Muscle layer of colon (tissue), 2 donors: ENCODE measurements around the gene XKR8.
"Not testable (repeated sequence)": the region's sequence is repeated elsewhere in the genome, so short reads cannot be mapped to it uniquely, and the experiment has no call there.

Experiments used
- H3K27ac ChIP-seq: one replicate; pipeline ENCODE4 v1.7.0; 2013; ENCODE audit warnings: low read depth, mild to moderate bottlenecking, low read length, moderate library complexity
- H3K27me3 ChIP-seq, 2 donors: one replicate each; pipeline ENCODE4 v1.7.0; 2013; ENCODE audit warnings: low read length in 2 of 2, mild to moderate bottlenecking in 2 of 2; ENCODE audit not compliant: insufficient read depth in 2 of 2, control insufficient read depth in 1 of 2
- H3K36me3 ChIP-seq: one replicate; pipeline ENCODE4 v1.7.0; 2013; ENCODE audit warnings: mild to moderate bottlenecking, low read length; ENCODE audit not compliant: insufficient read depth
- H3K4me1 ChIP-seq: one replicate; pipeline ENCODE4 v1.7.0; 2013; ENCODE audit warnings: mild to moderate bottlenecking, low read length; ENCODE audit not compliant: insufficient read depth
- H3K4me3 ChIP-seq, 2 donors: one replicate each; pipeline ENCODE4 v1.7.0; 2013; ENCODE audit warnings: low read length in 2 of 2, low read depth in 1 of 2, mild to moderate bottlenecking in 1 of 2, moderate library complexity in 1 of 2
- H3K9ac ChIP-seq: one replicate; pipeline ENCODE4 v1.7.0; 2013; ENCODE audit warnings: low read length
- H3K9me3 ChIP-seq: one replicate; pipeline ENCODE4 v1.7.0; 2013; ENCODE audit warnings: mild to moderate bottlenecking, low read length
- donor health status: abdominal sarcoma.
- donor health status: Adenocarcinoma of cecum.

Gene XKR8

DNA sequence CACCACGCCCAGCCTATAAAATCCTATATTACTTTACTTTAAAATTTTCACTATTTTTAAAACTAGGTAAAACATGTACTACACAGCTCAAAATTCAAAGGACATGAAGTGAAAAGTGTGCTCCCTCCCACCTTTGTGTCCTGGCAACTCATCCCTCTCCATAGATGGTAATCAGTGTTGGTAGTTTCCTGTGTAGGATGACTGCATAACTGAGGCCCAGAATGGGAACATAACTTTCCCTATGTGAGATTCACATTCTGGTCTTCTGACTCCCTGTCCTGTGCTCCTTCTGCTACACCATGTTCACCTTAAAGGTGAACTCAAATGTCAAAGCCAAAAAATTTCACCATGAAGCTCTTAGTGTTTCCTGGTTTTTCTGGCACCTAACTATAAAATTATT, 39.3 kb downstream of the XKR8 start:
- no peaks in the 10 kb centered on the region for H3K27me3 ChIP-seq
- no peak overlapping the region for H3K9ac ChIP-seq
- no peak overlapping the region for H3K4me3 ChIP-seq
- no peaks in the 10 kb centered on the region for H3K4me1 ChIP-seq
- peaks cover 33% of the 10 kb centered on the region for H3K36me3 ChIP-seq
- no peaks in the 10 kb centered on the region for H3K9me3 ChIP-seq
- no peak overlapping the region for H3K27ac ChIP-seq

DNA sequence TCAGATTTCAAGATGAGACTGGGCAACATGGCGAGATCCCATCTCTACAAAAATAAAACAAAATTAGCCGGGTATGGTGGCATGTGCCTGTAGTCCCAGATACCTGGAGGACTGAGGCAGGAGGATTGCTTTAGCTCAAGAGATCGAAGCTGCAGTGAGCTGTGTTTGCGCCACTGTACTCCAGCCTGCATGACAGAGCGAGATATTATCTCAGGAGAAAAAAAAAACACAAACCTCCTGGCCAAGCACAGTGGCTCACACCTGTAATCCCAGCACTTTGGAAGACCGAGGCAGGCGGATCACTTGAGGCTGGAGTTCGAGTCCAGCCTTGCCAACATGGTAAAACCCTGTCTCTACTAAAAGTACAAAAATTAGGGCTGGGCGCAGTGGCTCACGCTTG, 42.8 kb downstream of the XKR8 start:
- Histone ChIP-seq H3K4me3 (no peak overlapping the region), H3K27me3 (no peaks in the 10 kb centered on the region), H3K36me3 (peaks cover 17% of the 10 kb centered on the region), H3K9ac (no peak overlapping the region), H3K27ac (no peak overlapping the region), H3K9me3 (no peaks in the 10 kb centered on the region), H3K4me1 (no peaks in the 10 kb centered on the region)

DNA sequence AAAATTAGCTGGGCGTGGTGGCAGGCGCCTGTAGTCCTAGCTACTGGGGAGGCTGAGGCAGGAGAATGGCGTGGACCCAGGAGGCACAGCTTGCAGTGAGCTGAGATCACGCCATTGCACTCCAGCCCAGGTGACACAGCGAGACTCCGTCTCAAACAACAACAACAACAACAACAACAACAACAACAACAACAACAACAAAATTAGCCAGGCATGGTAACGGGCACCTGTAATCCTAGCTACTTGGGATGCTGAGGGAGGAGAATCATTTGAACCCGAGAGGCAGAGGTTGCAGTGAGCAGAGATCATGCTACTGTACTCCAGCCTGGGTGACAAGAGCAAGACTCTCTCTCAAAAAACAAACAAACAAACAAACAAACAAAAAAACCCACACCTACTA, 43.3 kb downstream of the XKR8 start:
- H3K4me1 ChIP-seq, H3K9me3 ChIP-seq, H3K4me3 ChIP-seq, H3K9ac ChIP-seq, H3K27ac ChIP-seq, H3K27me3 ChIP-seq: not testable (repeated sequence)
- peaks cover 12% of the 10 kb centered on the region for H3K36me3 ChIP-seq

- H3K9ac ChIP-seq = no peak overlapping the region
- no peaks in the 10 kb centered on the region for H3K4me1 ChIP-seq
- H3K27ac ChIP-seq = no peak overlapping the region
- peaks cover 11% of the 10 kb centered on the region for H3K36me3 ChIP-seq
- no peaks in the 10 kb centered on the region for H3K27me3 ChIP-seq
- H3K4me3 ChIP-seq = no peak overlapping the region
- H3K9me3 ChIP-seq = no peaks in the 10 kb centered on the region
Measured at GRCh38 chr1:28010969-28011368, 51.2 kb downstream of the XKR8 start.
